Fibroblast of pulmonary artery (primary cell): Measurements from ENCODE around the gene MYO5B.
A peak's percentile ranks its signal among the peaks of the same experiment; 100 is the strongest.

Experiments
- DNase-seq: peaks from one replicate; pipeline ENCODE4 v3.0.0-alpha.2; 2010; ENCODE audit warnings: low read depth
- H3K4me3 ChIP-seq: replicated peaks from 2 replicates; pipeline ENCODE4 v1.5.1; 2011; ENCODE audit warnings: low read depth, mild to moderate bottlenecking, control low read depth, low read length, moderate library complexity
- CTCF ChIP-seq: IDR thresholded peaks from 2 replicates; pipeline ENCODE4 v1.5.1; 2011; ENCODE audit warnings: mild to moderate bottlenecking, control low read depth, low read length, inconsistent platforms; ENCODE audit errors: missing control alignments

MYO5B gene

GRCh38 chr18:49844903-49845302 lies 350.0 kb downstream of the MYO5B start:
- DNase-seq: no peak
- TF ChIP-seq CTCF: no peak

GRCh38 chr18:49843778-49844625 lies 350.9 kb downstream of the MYO5B start:
- no peak overlapping the region for H3K4me3 ChIP-seq
- no peak for DNase-seq
- no peak for TF ChIP-seq CTCF

More at GRCh38 chr18:49844903-49845302, 350.0 kb downstream of the MYO5B start:
- H3K4me3 ChIP-seq: no peak overlapping the region

- no peak for TF ChIP-seq CTCF
- DNase-seq: no peak
- H3K4me3 ChIP-seq: no peak overlapping the region
Measured at GRCh38 chr18:49843131-49843530, 351.8 kb downstream of the MYO5B start.

- DNase-seq: no peak
- no peak for TF ChIP-seq CTCF
- H3K4me3 ChIP-seq: no peak overlapping the region
Measured at GRCh38 chr18:49842656-49843055, 352.3 kb downstream of the MYO5B start.

- no peak overlapping the region for H3K4me3 ChIP-seq
- TF ChIP-seq CTCF: no peak
- no peak for DNase-seq
Measured at GRCh38 chr18:49841236-49842217, 353.4 kb downstream of the MYO5B start.

GRCh38 chr18:49839012-49839411 lies 355.9 kb downstream of the MYO5B start:
- TF ChIP-seq CTCF: no peak
- peak; percentile 19 for DNase-seq
- H3K4me3 ChIP-seq: no peak overlapping the region
